HG03175 (cell line): ENCODE results near the gene EML1.

Experiments
- ATAC-seq: cut with Tn5 transposase; IDR thresholded peaks from one replicate; pipeline ENCODE4 v1.9.1; 2021; ENCODE audit warnings: mild to moderate bottlenecking, moderate library complexity; ENCODE audit not compliant: unreplicated experiment

The EML1 gene

GRCh38 chr14:99982537-99983250, 189.5 kb downstream of the EML1 start:
- peak; percentile 70 for ATAC-seq

DNA sequence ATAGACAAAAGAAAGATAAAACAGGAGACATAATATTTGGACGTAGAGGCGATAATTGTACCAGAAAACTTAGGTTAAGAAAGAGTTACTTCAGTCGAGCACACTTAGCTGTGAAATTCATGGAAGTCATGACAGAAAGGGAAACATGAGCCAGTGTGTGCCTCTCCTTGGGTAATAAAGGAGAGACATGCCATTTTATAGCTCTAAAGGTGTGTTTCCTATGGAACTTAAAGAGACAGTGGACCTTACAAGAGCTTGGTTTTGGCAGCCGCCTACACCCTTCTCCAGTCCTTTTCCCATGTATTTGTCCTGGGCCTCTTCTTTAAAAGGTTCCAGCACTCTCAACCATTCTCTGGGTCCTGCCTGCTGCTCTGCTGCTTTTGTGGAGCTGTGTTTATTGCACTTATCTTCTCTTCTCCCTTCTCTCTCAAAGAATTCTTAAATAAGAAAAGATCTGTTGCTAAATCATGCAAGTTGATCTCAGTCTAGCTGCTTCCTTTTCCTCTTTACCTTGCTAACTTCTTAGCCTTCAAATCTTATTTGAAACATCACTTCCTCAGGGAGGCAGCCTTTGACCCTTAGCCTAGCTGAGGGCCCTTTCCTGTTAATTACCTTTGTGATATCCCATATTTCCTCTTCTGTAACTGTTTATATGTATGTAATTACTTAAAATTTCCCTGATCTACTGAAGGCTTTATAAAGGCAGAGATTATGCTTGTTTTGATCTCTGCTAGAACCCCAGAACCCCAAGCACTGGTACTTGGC, 190.2 kb downstream of the EML1 start:
- no peak for ATAC-seq

GRCh38 chr14:99984036-99984435, 190.8 kb downstream of the EML1 start:
- no peak for ATAC-seq

DNA sequence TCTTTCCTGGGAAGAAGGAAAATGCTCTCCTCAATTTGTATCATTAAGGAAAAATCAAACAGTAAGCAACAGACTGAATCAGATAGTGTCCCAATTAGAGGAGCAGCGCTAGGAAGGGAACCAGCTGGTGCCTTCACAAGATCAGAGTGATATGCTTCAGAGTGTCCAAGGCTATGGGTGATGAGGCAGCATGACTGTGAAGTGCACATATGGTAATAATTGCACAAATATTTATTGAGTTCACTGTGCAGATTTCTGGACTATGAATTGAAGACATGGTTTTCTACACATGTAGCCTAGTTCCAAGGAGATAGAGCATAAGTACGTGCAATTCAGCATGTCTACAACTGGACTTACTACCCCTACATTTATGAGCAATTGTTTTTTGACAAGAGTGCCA, 193.2 kb downstream of the EML1 start:
- ATAC-seq = no peak

DNA sequence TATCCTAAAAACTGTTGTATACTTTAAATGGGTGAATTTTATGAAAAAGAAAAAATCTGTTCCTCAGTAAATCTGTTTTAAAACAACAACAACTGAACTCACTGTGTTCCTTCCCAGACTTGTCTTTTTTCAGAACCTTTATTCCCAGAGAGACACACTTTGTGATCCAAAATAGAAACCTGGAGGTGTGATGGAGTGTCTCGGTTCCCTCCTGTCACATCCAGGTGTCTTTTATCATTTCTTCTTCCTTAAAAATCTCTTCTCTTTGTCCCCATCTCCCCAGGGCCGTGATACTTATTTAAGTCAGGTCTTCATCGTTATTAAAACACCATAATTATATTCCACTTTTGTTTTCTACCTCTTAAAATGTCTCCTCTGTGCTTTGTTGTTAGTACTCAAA, 195.8 kb downstream of the EML1 start:
- ATAC-seq = no peak

DNA sequence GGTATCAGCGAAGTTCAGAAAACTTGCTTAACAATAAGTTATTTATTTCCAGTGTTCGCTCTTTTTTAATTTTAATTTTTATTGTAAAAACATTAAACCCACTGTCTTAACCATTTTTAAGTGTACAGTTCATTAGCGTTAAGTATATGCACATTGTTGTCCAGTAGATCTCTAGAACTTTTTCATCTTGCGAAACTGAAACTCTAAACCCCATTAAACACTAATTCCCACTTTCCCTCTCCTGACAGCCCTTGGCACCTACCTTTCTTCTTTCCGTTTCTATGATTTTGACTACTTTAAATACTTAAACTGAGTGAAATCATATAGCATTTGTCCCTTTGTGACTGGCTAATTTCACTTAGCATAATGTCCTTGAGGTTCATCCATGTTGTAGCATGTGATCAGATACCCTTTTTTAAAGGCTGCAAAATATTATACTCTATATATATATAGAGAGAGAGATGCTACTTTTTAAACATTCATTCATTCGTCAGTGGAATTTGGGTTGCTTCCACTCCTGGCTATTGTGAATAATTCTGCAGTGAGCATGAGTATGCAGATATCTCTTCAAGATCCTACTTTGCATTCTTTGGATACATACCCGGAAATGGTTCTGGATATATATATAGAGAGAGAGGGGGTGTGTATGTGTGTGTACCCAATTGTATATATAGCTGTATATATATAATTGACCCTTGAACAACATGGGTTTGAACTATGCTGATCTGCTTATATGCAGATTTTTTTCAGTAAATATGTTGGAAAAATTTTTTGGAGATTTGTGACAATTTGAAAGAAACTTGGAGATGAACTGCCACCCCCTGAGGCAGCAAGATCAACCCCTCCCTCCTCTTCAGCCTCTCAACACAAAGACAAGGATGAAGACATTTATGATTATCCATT, 197.3 kb downstream of the EML1 start:
- no peak for ATAC-seq

DNA sequence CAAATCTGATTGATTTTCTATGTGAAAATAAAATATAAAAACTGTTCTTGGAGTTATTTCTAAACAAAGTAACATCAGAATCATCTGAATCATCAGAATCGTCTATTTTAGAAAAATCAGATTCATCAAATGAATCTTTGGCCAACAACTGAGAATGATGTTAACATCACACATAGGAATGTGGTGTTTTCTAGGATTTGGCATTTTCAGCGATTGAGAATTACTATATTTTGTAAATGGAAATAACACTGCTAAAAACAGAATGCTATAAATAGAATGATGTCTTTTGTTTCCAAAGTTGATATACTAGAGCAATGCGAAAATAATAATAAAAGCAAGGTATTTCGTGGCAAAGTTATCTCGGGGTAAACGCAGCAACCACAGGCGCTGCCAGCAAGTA, 198.1 kb downstream of the EML1 start:
- ATAC-seq = no peak
